GM21360 (cell line): ENCODE data around the gene FGF1.

Experiments
- ATAC-seq: cut with Tn5 transposase; IDR thresholded peaks from one replicate; pipeline ENCODE4 v1.9.1; 2021; ENCODE audit warnings: mild to moderate bottlenecking, moderate library complexity; ENCODE audit not compliant: unreplicated experiment

FGF1 gene

DNA sequence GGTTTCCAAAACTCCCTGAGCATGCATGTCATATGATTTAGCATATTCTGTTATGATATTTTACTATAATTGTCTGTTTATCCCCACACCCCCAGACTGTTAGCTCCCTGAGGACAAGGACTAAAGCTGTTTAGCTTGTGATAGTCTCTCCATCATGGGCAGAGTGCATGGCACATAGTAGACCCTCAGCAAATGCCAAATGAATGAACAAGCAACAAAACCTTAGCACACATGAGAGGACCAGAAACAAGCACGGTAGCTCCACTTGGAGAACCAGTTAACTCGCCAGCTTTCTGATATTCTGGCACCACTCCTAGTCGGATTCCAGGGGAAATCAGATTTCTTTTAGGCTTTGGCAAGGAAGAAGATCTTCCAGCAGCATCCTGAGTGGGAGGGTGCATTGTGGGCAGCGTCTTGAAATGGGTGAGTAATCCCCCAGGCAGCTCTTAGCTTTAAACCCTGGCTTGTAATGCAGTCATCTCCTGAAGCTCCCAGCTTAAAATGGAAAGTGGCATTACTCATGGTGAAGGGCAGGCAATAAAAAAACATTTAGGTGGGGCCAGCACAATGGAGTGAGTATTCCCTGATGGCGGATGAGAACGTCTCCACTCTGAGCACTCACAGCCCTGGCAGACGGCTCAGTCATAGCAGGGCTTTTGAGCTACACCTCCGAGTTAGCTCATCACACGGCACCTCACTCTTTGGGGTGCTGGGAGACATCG lies 41.1 kb downstream of the FGF1 start:
- no peak for ATAC-seq

DNA sequence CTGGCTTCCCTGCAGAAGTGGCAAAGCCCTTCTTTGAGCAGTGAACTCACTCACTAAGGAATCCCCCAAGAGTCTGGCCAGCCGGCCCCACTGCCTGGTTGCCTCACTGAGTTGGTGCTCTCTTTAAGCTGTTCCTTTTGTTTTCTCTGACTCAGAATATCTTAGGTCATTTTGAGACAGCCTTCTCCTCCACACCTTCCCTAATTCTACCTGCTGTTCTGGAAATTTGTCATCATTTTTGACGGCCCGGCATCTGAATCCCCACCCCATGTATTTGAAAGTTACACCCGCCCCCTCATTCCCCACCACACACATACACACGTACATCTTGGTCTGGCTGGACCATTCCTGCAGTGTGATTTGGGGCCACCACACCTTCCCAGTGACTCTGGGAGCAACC lies 41.8 kb downstream of the FGF1 start:
- no peak for ATAC-seq

DNA sequence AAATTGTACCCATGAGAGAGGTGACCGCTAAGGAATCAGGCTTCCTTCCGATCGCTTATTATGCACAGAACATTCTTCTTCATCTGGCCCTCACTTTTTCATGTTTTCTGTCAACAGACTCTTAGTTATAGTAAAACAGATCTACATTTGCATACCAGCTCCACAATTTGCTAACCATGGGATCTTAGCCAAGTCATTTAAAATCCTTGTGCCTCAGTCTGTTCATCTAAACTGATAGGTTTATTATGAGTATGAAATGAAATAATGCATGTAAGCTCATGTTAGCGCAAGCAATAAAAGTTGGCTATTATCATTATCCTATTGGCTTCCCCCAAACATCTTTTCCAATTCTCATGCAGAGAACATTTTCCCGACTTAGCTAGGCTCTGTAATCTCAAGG lies 42.3 kb downstream of the FGF1 start:
- ATAC-seq: no peak

DNA sequence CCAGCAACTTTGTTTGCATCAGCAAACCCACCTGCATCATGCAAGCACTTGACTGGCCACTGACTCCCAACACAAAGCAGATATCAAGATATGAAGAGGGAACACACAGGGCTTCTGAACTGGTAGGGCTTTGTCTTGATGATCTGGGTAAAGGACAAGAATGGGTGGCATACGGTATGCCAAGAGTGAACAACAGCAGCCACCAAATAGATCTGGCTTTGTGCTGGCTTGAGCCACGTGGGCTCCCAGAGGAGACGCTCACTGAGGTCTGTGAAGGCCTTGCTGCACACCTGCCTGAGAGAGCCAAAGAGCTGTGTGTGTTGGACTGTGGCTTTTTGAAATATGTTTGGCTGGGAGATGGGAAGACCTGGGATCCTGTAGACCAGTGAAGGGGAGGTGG lies 43.5 kb downstream of the FGF1 start:
- ATAC-seq: no peak

DNA sequence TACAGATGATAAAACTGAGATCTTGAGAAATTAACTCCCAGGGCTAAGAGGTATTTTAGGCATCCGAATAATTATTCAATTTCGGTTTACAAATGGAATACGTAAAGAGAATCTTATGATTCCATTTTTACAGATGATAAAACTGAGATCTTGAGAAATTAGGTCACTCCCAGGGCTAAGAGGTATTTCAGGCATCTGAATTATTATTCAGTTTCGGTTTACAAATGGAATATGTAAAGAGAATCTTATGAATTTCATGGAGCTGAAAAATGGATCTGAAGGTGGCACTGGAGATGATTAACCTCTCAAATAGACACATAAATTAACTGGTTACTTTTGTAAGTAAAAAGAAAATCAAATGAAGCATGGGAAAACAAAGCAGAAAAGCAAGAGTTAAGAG lies 44.2 kb downstream of the FGF1 start:
- ATAC-seq: no peak

DNA sequence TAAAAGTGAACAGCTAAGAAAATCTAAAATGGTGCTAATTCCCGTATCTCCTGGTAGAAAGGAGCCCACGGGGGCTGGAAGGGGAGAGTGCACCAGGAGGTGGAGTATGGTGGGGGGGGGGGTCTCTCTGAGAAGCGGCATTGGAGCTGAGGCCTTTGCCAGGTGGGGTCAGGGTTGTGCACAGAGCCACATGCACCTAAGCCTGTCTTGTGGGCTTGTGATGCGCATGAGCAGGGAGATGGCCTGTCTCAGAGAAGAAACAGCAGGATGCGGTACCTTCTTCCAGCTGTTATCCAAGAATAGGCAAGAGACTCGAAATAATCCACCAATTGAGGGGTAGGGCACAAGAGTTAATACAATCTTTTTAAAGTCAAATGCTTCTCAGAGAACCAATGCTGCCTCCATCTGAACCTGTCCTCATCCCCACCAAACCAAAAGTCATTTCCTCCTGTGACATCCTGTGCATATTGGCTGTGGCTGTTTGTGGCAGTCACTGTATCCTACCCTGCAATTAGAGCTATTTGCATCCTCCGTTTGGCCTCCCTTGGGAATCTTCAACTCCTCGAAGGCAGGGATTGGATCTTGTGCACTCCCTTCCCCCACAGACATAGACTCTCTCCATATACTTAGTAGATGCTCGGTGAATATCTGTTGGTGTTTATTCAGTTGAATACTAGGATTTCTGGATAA lies 45.4 kb downstream of the FGF1 start:
- no peak for ATAC-seq

DNA sequence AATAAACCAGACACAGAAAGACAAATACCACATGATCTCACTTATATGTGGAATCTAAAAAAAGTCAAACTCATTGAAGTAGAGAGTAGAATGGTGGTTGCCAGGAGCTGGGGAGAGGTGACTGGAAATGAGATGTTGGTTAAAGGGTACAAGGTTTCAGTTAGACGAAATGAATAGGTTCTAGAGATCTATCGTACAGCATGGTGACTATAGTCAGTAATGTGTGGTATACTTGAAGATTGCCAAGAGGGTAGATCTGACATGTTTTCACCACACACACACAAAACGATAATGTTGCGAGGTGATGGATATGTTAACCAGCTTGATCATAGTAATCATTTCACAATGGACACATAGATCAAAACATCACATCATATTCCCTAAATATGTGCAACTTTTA lies 46.4 kb downstream of the FGF1 start:
- ATAC-seq: no peak

DNA sequence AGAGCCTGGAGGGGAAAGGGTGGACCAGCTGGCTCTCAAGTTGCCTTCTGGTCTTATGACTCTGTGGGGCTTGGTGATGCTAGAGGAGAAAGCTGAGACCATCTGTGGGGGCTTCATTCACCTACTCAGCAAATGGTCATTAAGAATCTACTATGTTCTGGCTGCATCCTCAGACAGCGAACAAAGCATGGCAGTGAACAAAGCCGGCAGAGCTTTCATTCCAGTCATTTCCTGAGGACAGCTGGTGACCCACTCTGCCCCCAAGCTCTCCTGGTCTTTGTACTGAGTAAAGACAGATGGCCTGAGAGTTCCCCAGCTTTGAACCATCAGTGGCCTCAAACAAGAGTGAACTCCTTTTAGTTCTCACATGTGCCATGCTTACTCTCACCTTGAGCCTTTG lies 48.0 kb downstream of the FGF1 start:
- ATAC-seq: no peak

DNA sequence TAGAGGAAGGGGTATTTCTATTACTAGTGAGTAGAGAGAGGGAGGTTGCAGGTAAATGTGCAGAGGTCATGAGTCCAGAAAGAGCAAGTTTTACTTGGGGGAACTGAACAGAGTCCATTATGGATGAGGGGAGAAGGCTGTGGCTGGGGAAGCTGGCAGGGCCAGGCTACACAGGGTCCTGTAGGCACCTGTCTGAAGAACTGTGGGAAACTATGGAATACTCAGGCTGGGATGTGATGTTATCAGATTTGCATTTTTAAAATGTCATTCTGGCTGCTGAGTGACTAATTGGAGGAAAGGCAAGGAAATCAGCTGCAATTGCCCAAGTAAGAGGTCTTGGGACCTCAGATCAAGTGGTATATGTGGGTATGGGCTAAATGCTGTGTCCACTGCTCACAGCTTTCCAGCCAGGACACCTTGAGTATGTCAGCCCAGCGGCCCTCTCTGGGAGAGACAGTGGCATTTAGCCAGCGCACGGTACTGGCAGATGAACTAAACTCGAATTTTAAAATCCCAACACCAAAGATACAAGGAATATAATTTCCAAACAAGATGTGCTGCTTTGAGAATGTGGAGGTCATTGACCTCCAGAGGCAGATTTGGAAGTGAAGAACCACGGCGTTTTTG lies 49.1 kb downstream of the FGF1 start:
- no peak for ATAC-seq

DNA sequence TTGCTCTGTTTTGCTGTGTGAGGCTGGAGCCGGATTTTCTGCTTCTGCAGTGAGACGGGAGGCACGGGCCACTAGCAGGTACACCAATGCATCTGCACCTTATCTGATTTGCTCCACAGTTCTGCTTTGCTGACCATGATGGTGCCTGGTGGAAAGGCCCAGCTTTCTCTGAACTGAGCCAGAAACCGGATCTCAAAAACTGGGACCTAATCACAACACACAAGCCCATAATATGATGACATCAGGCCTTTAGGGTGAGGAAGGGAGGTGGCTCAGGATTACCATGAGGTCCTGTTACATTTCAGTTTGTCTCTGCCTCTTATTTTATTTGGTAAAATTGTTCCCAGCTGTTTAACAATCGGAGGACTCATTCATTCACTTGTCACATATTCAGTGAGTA lies 49.8 kb downstream of the FGF1 start:
- ATAC-seq: no peak

DNA sequence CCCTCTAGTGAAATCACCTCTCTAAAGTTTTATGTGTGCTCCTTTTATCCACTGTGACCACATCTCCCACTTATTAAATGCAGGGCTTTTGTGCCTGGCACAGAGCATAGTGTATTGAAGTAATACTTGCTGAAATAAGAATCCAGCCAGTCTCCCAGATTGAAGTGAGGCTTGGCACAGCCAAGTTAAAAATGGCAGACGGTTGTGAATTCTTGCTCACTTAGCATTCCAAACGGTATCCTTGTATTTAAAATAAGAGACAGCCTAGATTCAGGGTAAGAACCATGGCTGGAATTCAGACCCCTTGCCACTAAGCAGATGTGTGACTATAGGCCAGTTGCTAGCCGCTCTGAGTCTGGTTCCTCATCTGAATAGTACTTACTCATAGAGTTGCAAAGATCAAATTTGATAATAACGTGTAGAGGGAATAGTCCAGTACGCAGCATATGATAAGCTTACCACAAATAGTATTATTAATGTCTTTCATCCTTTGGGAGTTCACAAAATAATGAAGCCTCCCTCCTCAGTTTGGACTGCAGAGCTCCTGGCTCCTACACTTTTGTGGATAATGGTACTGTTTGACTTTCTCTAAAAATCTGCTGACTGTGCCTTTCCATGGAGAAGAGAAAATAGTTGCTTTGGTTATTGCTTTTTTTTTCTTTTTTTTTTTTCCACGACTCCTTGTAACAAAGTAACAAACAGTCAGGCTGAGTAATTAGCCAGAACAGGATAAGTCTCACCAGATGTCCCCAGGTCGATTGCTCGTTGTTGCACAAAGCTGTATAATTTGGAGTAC lies 51.5 kb downstream of the FGF1 start:
- ATAC-seq: no peak

DNA sequence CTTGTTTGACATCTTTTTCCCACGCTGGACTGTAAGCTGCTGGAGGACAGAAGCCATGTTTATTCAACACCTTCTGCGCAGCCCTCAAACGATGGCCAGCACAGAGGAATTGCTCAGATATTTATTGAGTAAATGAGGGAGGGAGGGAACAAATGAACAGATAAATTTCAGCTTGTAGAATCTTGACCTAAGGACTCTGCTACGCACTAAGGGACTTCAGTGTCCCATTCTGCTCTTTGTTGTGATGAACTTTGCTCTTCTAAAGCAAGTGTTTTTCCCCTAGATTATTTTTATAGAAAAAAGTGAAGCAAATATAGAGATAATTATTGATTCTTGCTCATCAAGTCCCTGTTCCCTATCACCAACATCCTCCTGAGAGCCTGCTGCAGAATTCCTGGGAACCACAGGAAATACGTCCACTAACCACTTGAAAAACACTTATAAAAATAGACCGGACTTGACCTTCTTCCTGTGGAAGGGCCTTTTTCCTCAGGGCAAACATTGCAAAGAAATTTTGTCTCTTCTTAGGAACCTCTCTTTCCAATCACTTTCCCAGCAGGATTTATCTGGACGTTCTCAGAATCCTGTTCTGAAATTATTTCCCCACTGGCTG lies 54.9 kb downstream of the FGF1 start:
- ATAC-seq: no peak

DNA sequence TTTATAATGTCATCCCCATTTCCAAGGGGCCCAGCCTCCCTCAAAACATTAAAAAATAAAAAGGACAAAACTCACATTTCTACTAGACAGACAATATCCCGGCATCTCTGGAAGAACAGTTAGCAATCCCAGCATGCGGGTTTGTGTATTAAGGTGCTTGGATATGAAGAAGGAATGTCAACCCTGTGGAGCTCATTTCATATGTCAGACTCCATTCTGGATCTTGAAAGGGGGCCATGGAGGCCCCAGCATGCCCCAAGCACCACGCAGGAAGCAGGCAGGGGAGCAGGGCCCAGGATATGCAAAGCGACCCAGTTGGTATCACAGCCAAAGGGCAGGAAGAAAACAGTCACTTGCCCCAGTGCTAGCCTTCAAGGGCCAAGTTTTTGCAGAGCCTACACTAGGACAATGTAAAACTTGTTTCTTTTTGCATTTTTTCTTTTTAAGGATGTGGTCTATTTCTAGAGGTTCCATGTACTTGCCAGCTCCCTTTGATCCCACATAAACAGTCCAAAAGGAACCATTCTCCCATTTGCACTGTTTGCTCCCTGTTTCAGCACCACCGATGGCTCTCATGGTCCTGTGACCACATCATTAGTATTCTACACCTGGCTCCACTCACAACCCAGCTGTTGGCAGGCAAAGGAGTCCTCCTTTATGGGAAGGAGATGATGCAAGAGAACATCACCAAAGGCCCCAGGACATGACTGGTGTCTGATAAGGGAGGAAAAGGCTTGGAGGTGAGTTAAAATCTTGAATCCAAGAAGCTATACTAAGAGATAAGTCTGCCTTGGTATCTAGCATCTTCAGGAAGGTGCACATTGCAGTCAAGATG lies 58.3 kb downstream of the FGF1 start:
- no peak for ATAC-seq

DNA sequence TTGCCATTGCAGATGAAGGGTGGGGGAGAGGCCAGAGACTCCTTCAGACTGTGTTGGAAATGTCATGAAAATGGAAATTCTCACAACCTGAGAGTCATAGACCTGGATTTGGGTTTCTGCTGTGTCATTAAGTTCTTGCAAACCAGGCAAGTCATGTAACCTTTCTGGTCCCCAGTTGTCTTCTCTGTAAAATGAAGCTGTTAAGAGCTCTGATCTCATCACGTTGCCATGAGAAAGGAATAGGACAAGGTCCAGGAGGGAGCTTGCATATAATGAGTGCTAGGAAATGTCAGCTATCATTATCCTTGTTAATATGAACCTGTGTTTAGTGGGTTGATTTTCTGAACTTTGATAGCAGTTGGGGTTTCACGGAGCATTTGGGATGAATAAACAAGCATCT lies 59.1 kb downstream of the FGF1 start:
- no peak for ATAC-seq

DNA sequence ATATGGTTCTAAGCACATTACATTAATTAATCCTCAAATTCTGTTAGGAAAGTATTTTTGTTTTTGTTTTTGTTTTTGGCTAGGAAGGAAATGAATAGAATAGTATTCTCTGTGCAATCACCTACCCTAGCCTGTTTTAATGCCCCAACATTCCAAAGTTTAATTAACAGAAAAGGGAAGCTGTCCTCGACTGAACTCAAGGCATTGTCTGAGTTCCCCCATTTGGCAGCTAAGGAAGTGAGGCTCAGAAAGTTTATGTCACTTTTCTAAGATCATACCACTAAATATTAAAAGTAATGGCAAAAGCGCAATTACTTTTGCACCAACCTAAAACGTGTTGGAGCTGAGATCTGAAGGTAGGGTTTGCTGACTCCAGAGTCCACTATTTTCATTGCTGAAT lies 59.8 kb downstream of the FGF1 start:
- no peak for ATAC-seq

DNA sequence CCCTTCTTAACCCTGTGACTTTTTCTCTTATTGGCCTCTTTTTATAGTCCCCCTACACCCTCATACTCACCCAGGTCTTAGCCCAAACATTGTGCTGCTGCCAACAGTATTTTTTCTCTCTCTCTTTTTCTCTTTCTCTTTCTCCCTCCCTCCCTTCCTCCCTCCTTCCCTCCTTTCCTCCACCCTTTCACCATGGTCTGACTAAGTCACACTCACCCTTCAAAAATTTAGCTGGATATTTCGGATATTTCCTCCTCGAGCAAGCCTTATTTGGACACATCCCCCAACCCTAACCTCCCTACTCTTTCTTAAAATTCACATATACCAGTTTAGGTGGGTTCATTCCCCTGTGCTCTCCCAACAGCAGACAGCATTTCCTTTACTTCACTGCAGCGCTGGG lies 64.7 kb downstream of the FGF1 start:
- no peak for ATAC-seq

DNA sequence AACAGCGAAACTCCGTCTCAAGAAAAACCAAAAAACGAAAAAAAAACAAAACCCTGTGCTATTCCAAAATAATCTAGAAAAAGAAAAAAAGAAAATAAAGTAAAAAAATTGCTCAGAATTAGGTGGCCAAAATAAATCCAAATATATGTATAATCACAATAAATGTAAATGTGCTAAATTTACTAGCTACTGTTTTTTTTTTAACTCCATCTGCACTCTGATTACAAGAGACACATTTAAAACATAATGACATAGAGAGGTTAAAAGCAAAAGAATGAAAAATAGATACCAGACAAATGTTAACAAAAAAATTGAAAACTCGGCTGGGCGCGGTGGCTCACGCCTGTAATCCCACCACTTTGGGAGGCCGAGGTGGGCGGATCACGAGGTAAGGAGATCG lies 66.1 kb downstream of the FGF1 start:
- ATAC-seq: no peak

DNA sequence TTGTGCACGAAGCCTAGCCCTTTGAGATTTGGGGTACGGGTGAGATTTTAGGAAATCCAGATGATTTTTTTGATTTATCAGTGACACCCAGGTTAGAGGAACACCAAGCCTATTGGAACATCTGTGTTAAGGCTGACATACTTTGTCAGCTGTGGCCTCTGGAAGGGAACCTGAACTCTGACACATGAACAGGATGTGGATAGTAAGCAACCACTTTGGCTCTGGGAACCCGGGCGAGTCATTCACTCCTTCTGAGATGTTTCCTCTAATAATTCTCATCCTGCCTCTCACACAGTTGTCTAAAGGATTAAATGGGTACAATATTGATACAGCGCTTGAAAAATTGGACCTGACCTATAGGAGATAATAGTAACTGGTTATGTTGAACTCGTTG lies 67.8 kb downstream of the FGF1 start:
- no peak for ATAC-seq

DNA sequence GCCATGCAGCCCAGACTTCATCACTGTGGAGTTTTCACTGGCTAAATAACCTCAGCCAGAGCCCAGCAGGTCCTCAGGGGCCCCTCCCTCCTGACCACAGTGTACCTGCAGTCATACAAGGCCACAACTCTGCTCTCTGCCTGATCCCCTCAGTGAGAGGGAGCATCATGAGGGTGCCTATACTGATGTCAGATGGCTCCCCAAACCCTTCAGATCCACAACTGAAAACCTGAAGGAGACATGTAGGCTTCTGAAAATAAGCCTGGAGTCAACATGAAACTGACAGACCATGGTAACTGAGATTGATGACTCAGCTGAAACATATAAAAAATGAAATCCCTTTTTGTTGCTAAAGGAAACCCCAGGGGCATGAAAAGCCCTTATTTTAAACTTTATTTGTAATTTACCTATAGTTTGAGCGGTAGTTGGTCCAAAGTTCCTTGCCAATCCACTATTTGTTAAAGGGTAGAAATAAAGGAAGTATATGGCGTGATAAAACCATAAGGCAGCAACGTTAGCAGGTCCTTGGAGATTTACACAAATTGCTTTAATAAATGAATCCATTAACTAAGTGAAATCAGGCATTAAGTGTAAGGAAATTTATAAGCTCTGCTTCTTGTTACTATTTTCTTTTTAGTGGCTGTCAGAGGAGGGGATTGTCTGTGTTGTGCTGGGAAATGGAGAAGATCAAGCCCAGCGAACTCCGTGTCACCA lies 68.3 kb downstream of the FGF1 start:
- no peak for ATAC-seq

DNA sequence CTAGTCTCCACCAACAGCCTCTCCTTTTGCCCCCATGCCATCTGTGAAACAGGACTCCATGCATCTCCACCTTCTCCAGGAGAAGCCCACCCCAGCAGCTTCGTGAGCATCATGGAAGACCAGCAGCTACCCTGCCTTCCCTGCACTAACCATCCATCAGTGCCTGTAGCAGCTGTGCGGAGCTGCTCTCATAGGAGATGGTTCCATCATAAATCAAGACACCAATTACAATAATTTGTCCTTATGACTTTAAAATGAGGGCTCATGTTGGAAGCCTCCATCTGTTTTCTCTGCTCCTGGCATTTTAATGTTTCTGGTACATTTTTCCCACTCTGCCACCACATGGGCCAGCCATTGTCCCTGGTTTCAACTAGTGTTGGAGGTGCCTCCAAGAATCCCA lies 69.9 kb downstream of the FGF1 start:
- no peak for ATAC-seq
